Stimulated activated CD8-positive, alpha-beta memory T cell treated with anti-CD3 and anti-CD28 coated beads, Interleukin-4, amount 100 ng/mL, for 48 hours (primary cell): ENCODE results near the gene GPR63.
"Not testable (repeated sequence)": the region's sequence is repeated elsewhere in the genome, so short reads cannot be mapped to it uniquely, and the experiment has no call there.

Source experiments
- DNase-seq: peaks from one replicate; pipeline ENCODE4 v3.0.0-alpha.2; 2020

The GPR63 gene, protein sequence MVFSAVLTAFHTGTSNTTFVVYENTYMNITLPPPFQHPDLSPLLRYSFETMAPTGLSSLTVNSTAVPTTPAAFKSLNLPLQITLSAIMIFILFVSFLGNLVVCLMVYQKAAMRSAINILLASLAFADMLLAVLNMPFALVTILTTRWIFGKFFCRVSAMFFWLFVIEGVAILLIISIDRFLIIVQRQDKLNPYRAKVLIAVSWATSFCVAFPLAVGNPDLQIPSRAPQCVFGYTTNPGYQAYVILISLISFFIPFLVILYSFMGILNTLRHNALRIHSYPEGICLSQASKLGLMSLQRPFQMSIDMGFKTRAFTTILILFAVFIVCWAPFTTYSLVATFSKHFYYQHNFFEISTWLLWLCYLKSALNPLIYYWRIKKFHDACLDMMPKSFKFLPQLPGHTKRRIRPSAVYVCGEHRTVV

DNA sequence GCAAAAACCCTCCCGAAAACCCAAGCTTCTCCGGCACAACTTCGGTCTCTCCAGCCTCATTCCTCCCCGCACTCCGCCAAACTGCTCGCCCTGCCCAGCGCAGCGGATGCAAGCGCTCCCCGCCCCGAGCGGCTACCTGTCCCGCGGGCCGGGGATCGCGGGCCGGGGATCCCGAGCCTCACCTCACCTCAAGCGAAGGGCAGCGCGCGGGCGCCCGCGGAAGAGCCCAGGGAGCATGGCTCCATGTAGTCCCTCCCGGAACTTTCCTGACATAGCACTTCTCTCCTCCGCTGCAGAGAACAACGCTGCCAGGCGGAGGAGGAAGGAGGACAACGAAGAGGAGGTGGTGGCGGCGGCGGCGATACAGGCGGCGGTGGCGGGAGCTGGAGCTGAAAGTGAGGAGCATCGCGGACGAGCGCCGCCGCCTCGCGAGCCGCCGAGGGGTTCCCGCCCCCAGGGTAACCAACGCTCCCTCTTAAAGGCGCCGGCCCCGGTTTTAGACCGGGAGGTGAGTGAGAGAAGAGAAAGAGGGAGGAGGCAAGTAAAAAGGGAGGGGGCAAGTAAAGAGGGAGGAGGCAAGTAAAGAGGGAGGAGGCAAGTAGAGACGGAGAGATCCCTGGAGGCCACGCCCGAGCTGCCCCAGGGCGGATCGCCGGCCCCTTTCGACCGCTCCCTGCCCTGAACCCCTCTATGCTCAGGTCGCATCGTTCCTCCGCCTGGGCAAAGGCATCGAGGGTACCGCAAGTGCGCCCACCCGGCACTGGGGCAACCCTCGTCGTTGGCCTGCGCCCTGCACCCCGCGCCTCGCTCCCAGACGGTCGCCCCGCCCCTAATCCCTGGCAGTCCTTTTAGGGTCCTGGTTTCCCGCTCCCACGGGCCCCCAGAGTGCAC lies at the start of gene GPR63:
TSS of gene GPR63 (minus strand) at position 397 of the 891 bp plus-strand sequence. CDS start 37,746 bp downstream, outside the sequence.
- DNase-seq: peak; percentile 78

GRCh38 chr6:96886519-96886918 lies 49.2 kb upstream of the GPR63 start:
- DNase-seq: no peak

DNA sequence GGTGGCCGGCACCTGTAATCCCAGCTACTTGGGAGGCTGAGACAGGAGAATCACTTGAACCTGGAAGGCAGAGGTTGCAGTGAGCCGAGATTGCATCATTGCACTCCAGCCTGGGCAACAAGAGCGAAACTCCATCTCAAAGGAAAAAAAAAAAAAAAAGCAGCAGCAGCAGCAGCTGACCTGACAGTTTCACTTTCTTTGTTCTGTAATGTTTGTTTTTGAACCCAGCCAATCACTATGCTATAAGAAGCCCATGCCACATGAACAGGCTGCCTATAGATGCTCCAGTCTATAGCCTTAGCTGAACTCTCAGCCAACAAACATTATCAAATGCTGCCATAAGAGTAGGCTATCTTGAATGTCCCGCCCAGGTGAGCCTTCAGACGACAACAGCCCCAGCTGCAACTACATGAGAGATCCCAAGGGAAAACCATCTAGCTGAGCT lies 47.9 kb upstream of the GPR63 start:
- not testable (repeated sequence) for DNase-seq

DNA sequence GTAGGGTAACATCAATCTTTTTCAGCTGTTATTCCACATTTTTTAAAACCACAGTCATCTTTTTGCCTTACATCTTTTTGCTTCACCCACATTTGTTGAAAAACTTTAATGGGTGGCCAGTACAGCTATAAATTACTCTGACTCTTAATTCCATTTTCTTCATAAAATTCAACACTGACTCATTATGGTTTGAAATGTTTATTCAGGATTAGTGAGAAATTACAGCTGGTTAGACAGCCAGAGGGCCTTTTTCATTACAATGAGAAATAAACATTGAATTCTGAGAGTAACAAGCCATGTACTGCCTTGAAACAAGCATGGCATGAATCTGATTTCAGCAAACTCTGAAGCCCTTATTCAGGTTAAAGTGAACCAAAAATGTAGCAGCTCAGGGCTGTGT lies 40.9 kb upstream of the GPR63 start:
- no peak for DNase-seq

DNA sequence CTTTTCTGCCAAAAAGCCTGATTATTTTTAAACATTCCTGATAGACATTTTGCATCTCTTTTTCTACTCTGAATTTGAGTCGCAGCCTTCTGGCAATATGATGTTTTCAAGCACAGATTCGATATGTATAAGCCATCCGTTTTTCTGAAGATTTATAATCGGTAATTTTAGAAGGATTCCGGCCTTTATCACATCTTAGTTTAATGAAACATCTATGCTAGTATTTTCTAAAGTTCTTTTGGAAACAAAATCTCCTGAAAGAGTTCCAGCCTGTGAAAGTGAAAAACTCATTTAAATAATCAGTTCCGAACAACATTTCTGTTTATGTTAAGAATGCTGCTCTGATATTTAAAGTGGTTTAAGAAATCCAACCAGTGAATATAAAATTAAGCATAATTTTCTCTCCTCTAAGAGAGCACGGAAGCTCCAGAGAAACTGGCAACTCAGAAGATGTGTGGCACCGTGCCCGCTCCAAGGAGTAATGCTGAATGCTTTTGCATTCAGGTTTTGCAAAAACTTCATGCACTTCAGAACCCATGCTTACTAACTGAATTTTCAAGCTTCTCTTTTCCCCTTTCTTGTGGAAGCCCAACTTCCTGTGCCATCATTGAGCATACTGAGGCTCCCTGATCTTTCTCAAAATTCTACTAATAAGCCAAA lies 39.7 kb upstream of the GPR63 start:
- no peak for DNase-seq

GRCh38 chr6:96872976-96873375 lies 35.7 kb upstream of the GPR63 start:
- no peak for DNase-seq

- DNase-seq: no peak
These were observed 27.8 kb upstream of the GPR63 start for GRCh38 chr6:96865055-96865405.

- DNase-seq: no peak
These were observed 27.2 kb upstream of the GPR63 start for GRCh38 chr6:96864216-96865054.

DNA sequence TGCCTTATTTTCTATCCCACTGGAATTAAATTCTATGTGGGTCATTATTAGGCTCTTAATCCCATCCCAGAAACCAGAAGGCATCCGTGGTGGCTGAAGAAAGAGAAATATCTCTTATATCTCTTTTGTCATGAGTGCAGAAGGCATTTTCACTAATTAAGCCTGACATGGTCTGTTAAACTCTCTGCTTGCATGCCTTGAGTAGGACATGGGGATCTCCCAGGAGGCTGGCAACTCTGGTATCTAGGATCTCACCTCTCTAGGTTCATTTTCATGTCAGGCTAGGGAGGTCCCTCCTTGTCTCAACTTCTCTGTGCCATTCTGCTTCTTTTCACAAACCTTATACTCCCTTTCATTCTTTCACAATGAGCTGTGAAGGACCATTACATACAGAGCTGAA lies 25.3 kb upstream of the GPR63 start:
- no peak for DNase-seq

- DNase-seq: no peak
These were observed 24.3 kb upstream of the GPR63 start for GRCh38 chr6:96861588-96861987.

DNA sequence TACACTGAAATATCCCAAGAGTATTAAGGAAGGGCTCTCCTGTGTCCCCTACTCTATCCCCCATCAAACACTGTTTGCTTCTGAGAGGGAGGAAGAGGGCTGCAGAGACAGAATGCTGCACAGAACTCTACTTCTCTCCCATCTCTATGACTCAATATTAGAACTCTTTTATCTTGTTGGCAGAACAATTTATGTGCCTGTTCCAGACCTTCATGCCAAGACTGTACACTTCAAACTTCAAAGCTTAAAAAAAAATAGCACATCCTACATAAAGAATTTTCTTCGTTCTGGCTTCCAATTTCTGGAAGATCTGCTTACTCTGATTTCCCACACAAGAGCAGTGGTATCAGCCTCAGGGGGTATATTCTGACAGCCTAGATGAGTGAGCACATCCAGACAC lies 19.6 kb upstream of the GPR63 start:
- no peak for DNase-seq

DNA sequence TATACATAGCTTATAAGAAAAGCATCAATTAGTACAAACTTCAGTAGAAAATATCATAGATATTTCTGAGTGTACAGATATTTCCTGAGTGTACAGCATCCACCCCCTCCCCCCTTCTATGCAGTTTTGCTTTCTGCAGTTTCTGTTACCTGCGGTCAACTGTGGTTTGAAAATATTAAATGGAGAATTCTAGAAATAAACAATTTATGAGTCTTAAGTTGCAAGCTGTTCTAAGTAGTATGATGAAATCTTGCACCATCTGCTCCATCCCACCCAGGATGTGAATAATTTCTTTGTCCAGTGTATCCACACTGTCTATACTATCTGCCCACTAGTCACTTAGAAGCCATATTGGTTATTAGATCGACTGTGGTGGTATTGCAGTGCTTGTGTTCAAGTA lies 15.8 kb upstream of the GPR63 start:
- no peak for DNase-seq

- no peak for DNase-seq
These were observed 15.3 kb upstream of the GPR63 start for GRCh38 chr6:96852605-96853004.

DNA sequence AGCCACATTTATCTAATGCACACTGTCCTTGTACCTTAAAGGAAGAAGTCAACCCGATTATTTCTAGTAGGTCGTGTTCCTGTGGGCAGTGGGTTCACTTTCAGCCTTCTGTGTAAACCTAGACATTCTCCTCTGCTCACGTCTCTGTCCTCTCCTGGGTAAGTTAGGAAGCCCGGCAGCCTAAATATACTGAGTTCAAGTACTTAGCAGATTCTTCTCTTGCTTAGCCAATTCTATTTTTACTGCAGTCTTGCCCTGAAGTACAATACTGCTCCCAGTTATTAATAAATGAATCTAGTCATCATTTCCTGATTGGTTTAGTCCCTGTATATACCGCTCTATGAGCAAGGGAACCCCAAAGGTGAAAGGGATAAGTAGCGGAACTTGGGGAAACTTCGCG lies 14.6 kb upstream of the GPR63 start:
- no peak for DNase-seq

GRCh38 chr6:96849615-96850014 lies 12.3 kb upstream of the GPR63 start:
- DNase-seq: no peak

DNA sequence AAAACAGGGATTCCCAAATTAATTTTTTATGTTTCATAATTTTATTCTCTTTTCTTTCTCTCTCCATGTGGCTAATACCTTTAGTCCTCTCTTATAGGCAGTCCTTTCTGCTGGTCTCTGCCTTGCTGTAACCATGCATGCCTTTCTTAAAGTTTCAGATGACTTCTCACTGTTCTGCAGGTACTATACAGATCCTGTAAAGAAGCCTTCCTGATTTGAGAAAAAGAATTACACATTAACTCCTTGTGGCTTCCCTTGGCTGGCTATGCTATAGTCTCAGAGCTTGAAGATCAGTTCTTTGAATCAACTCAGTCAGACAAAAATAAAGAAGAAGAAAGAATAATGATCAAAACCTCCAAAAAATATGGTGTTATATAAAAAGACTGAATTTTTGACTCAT lies 7.3 kb upstream of the GPR63 start:
- no peak for DNase-seq

GRCh38 chr6:96841345-96841744 lies 4.1 kb upstream of the GPR63 start:
- DNase-seq: no peak

DNA sequence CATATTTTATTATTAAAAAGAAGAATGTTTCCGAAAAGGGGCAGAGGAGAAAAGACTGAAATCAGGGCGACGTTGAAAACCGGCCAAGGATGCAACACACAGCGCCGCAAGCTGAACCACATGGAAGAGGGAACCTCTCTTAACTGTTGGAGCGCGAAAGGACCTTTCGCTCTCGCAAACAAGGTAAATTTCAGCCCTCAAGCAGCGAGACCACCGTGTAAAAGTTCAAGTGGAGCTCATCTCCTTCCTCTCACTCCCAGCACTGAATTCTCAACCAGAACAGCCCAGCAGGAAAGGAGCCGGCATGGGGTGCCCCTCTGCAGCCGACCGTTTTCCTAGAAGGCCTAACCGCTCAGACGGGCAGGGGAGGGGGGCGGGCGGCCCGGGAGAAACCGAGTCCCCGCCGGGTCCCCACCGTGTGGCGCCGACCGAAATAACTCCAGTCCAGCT lies 621 bp downstream of the GPR63 start:
- peak; percentile 28 for DNase-seq

DNA sequence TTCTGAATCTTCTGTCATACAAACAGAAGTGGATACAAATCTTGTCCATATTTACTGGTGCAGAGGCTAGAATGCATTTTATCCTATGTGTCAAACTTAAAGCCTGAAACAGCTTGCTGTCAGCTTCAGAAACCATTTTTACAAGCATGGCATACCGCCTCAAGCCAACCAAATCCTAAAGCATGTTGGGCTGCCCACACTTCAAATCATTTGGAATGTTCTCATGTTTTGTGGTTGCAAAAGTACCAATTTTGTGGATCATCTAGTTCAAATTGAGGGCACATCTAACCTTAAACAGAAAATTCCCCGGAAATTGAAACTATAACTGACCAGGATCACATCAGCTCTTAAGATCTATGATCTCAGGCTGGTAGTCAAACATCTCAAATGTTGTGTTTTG lies 3.2 kb downstream of the GPR63 start:
- no peak for DNase-seq

DNA sequence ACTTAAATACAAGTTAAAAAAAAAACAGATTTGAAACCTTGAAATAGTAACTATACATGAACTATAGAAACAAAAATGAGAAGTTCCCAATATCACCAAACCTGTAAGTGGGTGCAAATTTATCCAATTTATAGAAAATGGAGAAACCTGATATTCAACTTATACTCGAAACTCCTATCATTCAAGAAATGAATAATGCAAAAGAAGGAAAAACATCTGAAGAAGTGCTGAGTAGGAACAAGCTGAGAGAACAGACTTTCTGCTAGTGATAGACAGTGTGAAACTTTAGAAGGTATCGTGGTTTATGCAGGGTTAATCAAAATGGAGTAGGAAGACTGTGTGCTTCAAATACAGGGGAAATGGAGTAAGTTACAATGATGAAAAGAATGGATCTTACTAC lies 4.5 kb downstream of the GPR63 start:
- no peak for DNase-seq

DNA sequence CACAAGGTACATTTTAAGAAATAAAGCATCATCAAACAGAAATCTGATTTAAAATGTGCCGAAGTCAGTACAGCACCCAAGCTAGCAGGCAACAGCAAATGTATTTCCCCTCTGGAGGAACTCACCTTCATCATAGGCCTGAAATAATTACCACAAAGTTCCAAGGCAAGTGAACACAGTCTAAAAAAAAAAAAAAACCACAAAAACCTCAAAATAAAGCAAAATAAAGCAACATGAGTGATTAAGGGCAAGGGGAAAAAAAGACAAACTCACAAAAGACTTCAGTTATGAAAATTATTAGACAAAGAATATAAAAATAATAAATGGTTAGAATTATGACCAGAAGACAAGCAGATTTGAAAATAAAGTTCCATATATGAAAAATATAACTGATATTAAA lies 10.4 kb downstream of the GPR63 start:
- DNase-seq: no peak

DNA sequence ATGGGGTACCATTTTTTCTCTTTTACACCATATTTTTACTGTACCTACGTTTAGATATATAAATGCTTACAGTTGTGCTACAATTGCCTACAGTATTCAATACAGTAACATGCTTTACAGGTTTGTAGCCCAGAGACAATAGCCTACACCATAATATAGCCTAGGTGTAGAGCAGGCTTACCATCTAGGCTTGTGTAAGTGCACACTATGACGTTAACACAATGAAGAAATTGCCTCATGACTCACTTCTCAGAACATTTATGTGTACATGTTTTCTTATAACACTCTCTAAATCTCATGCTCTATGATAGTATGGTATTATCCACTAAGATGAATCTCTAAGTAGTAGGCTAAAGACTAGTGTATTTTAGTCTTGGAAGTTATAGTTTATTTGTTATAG lies 13.5 kb downstream of the GPR63 start:
- DNase-seq: no peak

- DNase-seq: no peak
These were observed 16.2 kb downstream of the GPR63 start for GRCh38 chr6:96821034-96821433.
